Measurements from ENCODE around the gene CRACR2A.

CRACR2A gene

GRCh38 chr12:3777206-3777809 lies 24.4 kb upstream of the CRACR2A start:
- Histone ChIP-seq H3K27ac (no peak overlapping the region), H3K4me3 (no peak overlapping the region), H3K9ac (no peak overlapping the region), H4K20me1 (no peaks in the 10 kb centered on the region), H3K4me1 (peaks cover 4 to 14% (median 8%) of the 10 kb centered on the region in 10 experiments), H3K4me2 (no peak overlapping the region), H3K9me3 (replicated peaks in 1 of 11) (peaks cover 4 to 12% (median 9%) of the 10 kb centered on the region in 11 experiments; a peak in 17 of 22 replicates), H3K27me3 (no peaks in the 10 kb centered on the region), H3K36me3 (no peaks in the 10 kb centered on the region)
- TF ChIP-seq Cebpa-rat (IDR thresholded peaks at IDR 0.05): no peak

GRCh38 chr12:3775385-3776035 lies 22.6 kb upstream of the CRACR2A start:
- no peak for TF ChIP-seq Cebpa-rat (IDR thresholded peaks at IDR 0.05)
- no peak overlapping the region for H3K4me3 ChIP-seq
- H3K9me3 ChIP-seq (replicated peaks in 1 of 11): peaks cover 4 to 12% (median 9%) of the 10 kb centered on the region in 11 experiments; a peak in 17 of 22 replicates
- H3K4me2 ChIP-seq: no peak overlapping the region
- no peaks in the 10 kb centered on the region for H3K27me3 ChIP-seq
- no peaks in the 10 kb centered on the region for H4K20me1 ChIP-seq
- H3K9ac ChIP-seq: no peak overlapping the region
- H3K36me3 ChIP-seq: no peaks in the 10 kb centered on the region
- H3K27ac ChIP-seq: no peak overlapping the region
- H3K4me1 ChIP-seq: peaks cover 9 to 27% (median 22%) of the 10 kb centered on the region in 10 experiments

- Histone ChIP-seq H3K4me3 (no peak overlapping the region), H3K27ac (peak overlapping the region in 6 of 11 experiments; percentile 17 to 66 (median 56); a peak in 10 of 22 replicates), H3K9ac (peak overlapping the region in 2 of 11 experiments; percentile 2 to 14; a peak in 2 of 22 replicates), H4K20me1 (no peaks in the 10 kb centered on the region), H3K9me3 (replicated peaks in 1 of 11) (peaks cover 4 to 12% (median 9%) of the 10 kb centered on the region in 11 experiments; a peak in 17 of 22 replicates), H3K27me3 (no peaks in the 10 kb centered on the region), H3K4me2 (peak overlapping the region; percentile 42 to 73 (median 62)), H3K36me3 (no peaks in the 10 kb centered on the region), H3K4me1 (peaks cover 9 to 27% (median 22%) of the 10 kb centered on the region in 10 experiments)
- TF ChIP-seq Cebpa-rat (IDR thresholded peaks at IDR 0.05): no peak
Measured at GRCh38 chr12:3772380-3772779, 19.5 kb upstream of the CRACR2A start.

- H4K20me1 ChIP-seq: no peaks in the 10 kb centered on the region
- H3K27me3 ChIP-seq: no peaks in the 10 kb centered on the region
- no peaks in the 10 kb centered on the region for H3K36me3 ChIP-seq
- no peak for TF ChIP-seq Cebpa-rat (IDR thresholded peaks at IDR 0.05)
- no peak overlapping the region for H3K4me3 ChIP-seq
- peaks cover 9 to 27% (median 22%) of the 10 kb centered on the region in 10 experiments for H3K4me1 ChIP-seq
- H3K4me2 ChIP-seq: peak overlapping the region; percentile 42 to 73 (median 62); a peak in 21 of 22 replicates
- H3K9me3 ChIP-seq (replicated peaks in 1 of 11): peaks cover 4 to 12% (median 9%) of the 10 kb centered on the region in 11 experiments; a peak in 17 of 22 replicates
- H3K27ac ChIP-seq: peak overlapping the region in 5 of 11 experiments; percentile 28 to 66 (median 55); a peak in 6 of 22 replicates
- H3K9ac ChIP-seq: 0 out of 22 replicates have a peak overlapping the region, but pooled peaks of 1 of the 11 experiments have one; percentile 2
Measured at GRCh38 chr12:3771853-3772252, 18.9 kb upstream of the CRACR2A start.

GRCh38 chr12:3770891-3771290 lies 18.0 kb upstream of the CRACR2A start:
- H3K27ac ChIP-seq: no peak overlapping the region
- no peak for TF ChIP-seq Cebpa-rat (IDR thresholded peaks at IDR 0.05)
- no peak overlapping the region for H3K4me3 ChIP-seq
- no peaks in the 10 kb centered on the region for H3K36me3 ChIP-seq
- H4K20me1 ChIP-seq: no peaks in the 10 kb centered on the region
- H3K27me3 ChIP-seq: no peaks in the 10 kb centered on the region
- H3K9me3 ChIP-seq (replicated peaks in 1 of 11): peaks cover 4 to 12% (median 9%) of the 10 kb centered on the region in 11 experiments; a peak in 17 of 22 replicates
- H3K4me2 ChIP-seq: peak overlapping the region in 7 of 11 experiments; percentile 53 to 73 (median 65); a peak in 6 of 22 replicates
- no peak overlapping the region for H3K9ac ChIP-seq
- H3K4me1 ChIP-seq: peaks cover 9 to 27% (median 22%) of the 10 kb centered on the region in 10 experiments

- Histone ChIP-seq H3K9ac (no peak overlapping the region), H4K20me1 (no peaks in the 10 kb centered on the region), H3K4me1 (peaks cover 9 to 27% (median 22%) of the 10 kb centered on the region in 10 experiments), H3K27ac (no peak overlapping the region), H3K27me3 (no peaks in the 10 kb centered on the region), H3K9me3 (replicated peaks in 1 of 11) (no peaks in the 10 kb centered on the region), H3K4me2 (no peak overlapping the region), H3K4me3 (no peak overlapping the region), H3K36me3 (no peaks in the 10 kb centered on the region)
- TF ChIP-seq Cebpa-rat (IDR thresholded peaks at IDR 0.05): no peak
Measured at GRCh38 chr12:3768911-3769447, 16.1 kb upstream of the CRACR2A start.

- H3K9ac ChIP-seq: no peak overlapping the region
- no peak overlapping the region for H3K4me3 ChIP-seq
- H3K9me3 ChIP-seq (replicated peaks in 1 of 11): peaks cover 16 to 33% (median 28%) of the 10 kb centered on the region in 11 experiments
- H3K27me3 ChIP-seq: no peaks in the 10 kb centered on the region
- no peaks in the 10 kb centered on the region for H4K20me1 ChIP-seq
- H3K4me2 ChIP-seq: peak overlapping the region in 1 of 11 experiments; percentile 18; a peak in 1 of 22 replicates
- H3K36me3 ChIP-seq: peaks cover 0 to 25% (median 16%) of the 10 kb centered on the region in 11 experiments; a peak in 15 of 22 replicates
- H3K4me1 ChIP-seq: no peaks in the 10 kb centered on the region
- no peak overlapping the region for H3K27ac ChIP-seq
- no peak for TF ChIP-seq Cebpa-rat (IDR thresholded peaks at IDR 0.05)
Measured at GRCh38 chr12:3761116-3761735, 8.3 kb upstream of the CRACR2A start.

GRCh38 chr12:3759878-3760277 lies 7.0 kb upstream of the CRACR2A start:
- Histone ChIP-seq H3K9me3 (replicated peaks in 1 of 11) (peaks cover 16 to 33% (median 28%) of the 10 kb centered on the region in 11 experiments), H4K20me1 (no peaks in the 10 kb centered on the region), H3K36me3 (peaks cover 0 to 25% (median 16%) of the 10 kb centered on the region in 11 experiments; a peak in 15 of 22 replicates), H3K27ac (no peak overlapping the region), H3K4me2 (no peak overlapping the region), H3K9ac (no peak overlapping the region), H3K4me1 (0 out of 20 replicates have a peak, but pooled peaks cover 0 to 3% (median under 1%) of the 10 kb centered on the region in 10 experiments), H3K27me3 (no peaks in the 10 kb centered on the region), H3K4me3 (no peak overlapping the region)
- no peak for TF ChIP-seq Cebpa-rat (IDR thresholded peaks at IDR 0.05)
